BJ (cell line): Measurements from ENCODE around the gene AP2A1. TPM values are rescaled to one million over a fixed set of nuclear protein-coding genes. Genes with fewer than 3 reads are reported as not detected.

Experiments
- CTCF ChIA-PET: fragments of 350-600 bp; formaldehyde crosslinking; extraction: SDS; loops from one replicate; lab custom pipeline; 2021; ENCODE audit warnings: antibody characterized with exemption, inconsistent platforms; lab: Yijun Ruan, JAX
- POLR2A ChIA-PET: fragments of 300-600 bp; sonication (Branson Sonifier 250); formaldehyde crosslinking; extraction: SDS; loops from one replicate; lab custom pipeline; 2021; ENCODE audit warnings: antibody characterized with exemption; lab: Charles Lee
- DNase-seq: peaks from one replicate; pipeline ENCODE4 v3.0.0-alpha.2; 2011; ENCODE audit warnings: low read depth
- H3K27me3 ChIP-seq: 2 replicates; pipeline ENCODE4 v1.6.0; 2011; ENCODE audit warnings: low read length; ENCODE audit not compliant: control insufficient read depth, insufficient read depth
- H3K36me3 ChIP-seq: 2 replicates; pipeline ENCODE4 v1.5.1; 2011; ENCODE audit warnings: low read length; ENCODE audit not compliant: control insufficient read depth, insufficient read depth
- H3K4me3 ChIP-seq: 2 replicates; pipeline ENCODE4 v1.5.1; 2011; ENCODE audit warnings: low read depth, mild to moderate bottlenecking, control low read depth, low read length
- CTCF ChIP-seq: IDR thresholded peaks from 2 replicates; pipeline ENCODE4 v1.5.1; 2011; ENCODE audit warnings: low read depth, mild to moderate bottlenecking, control low read depth, inconsistent platforms, low read length, moderate library complexity; ENCODE audit not compliant: insufficient read depth
- polyA plus RNA-seq: library from polyadenylated mRNA; depleted of rRNA; stranded (reverse); fragments of >200 nt; gene quantifications from 2 replicates; pipeline ENCODE4 v1.2.3, GENCODE V29; 2011

Gene AP2A1
- polyA plus RNA-seq, 1 experiment: 153 TPM

- Histone ChIP-seq H3K36me3 (peaks cover 34% of the 10 kb centered on the region), H3K4me3 (no peak overlapping the region), H3K27me3 (no peaks in the 10 kb centered on the region)
- no peak for DNase-seq
- ChIA-PET CTCF (no interaction called here), POLR2A (no interaction called here)
- TF ChIP-seq CTCF: no peak
These were observed 70.6 kb downstream of the AP2A1 start for GRCh38 chr19:49837425-49837824.

- H3K27me3 ChIP-seq: no peaks in the 10 kb centered on the region
- no peak for TF ChIP-seq CTCF
- CTCF ChIA-PET: no interaction called here
- no peak overlapping the region for H3K4me3 ChIP-seq
- H3K36me3 ChIP-seq: peaks cover 30% of the 10 kb centered on the region
- POLR2A ChIA-PET: no interaction called here
- DNase-seq: no peak
These were observed 72.2 kb downstream of the AP2A1 start for GRCh38 chr19:49838885-49839588.

- no peaks in the 10 kb centered on the region for H3K27me3 ChIP-seq
- H3K36me3 ChIP-seq: peaks cover 29% of the 10 kb centered on the region
- ChIA-PET CTCF (no interaction called here), POLR2A (no interaction called here)
- no peak overlapping the region for H3K4me3 ChIP-seq
- no peak for DNase-seq
- TF ChIP-seq CTCF: no peak
These were observed 72.9 kb downstream of the AP2A1 start for GRCh38 chr19:49839713-49840112.

GRCh38 chr19:49840321-49840720, 73.5 kb downstream of the AP2A1 start:
- H3K36me3 ChIP-seq: peaks cover 25% of the 10 kb centered on the region
- H3K4me3 ChIP-seq: no peak overlapping the region
- POLR2A ChIA-PET: no interaction called here
- H3K27me3 ChIP-seq: no peaks in the 10 kb centered on the region
- DNase-seq: no peak
- CTCF ChIA-PET: no interaction called here
- TF ChIP-seq CTCF: no peak

GRCh38 chr19:49840736-49841249, 74.0 kb downstream of the AP2A1 start:
- DNase-seq: no peak
- H3K27me3 ChIP-seq: no peaks in the 10 kb centered on the region
- H3K4me3 ChIP-seq: no peak overlapping the region
- TF ChIP-seq CTCF: no peak
- POLR2A ChIA-PET: no interaction called here
- CTCF ChIA-PET: no interaction called here
- H3K36me3 ChIP-seq: peaks cover 21% of the 10 kb centered on the region
